GM18517 (cell line): ENCODE data around the gene ITGB2.
"Not testable (repeated sequence)": the region's sequence is repeated elsewhere in the genome, so short reads cannot be mapped to it uniquely, and the experiment has no call there.

Source experiments
- ATAC-seq: cut with Tn5 transposase; IDR thresholded peaks from one replicate; pipeline ENCODE4 v1.9.1; 2021; ENCODE audit warnings: mild to moderate bottlenecking, moderate library complexity; ENCODE audit not compliant: unreplicated experiment

Gene ITGB2

GRCh38 chr21:44927587-44928461, 7.1 kb upstream of the ITGB2 start:
- no peak for ATAC-seq

- ATAC-seq, result no peak
Measured at GRCh38 chr21:44927259-44927586, 6.5 kb upstream of the ITGB2 start.

GRCh38 chr21:44926331-44927101, 5.8 kb upstream of the ITGB2 start:
- ATAC-seq, result no peak

- no peak for ATAC-seq
Measured at GRCh38 chr21:44925378-44925755, 4.7 kb upstream of the ITGB2 start.

- no peak for ATAC-seq
Measured at GRCh38 chr21:44924606-44925377, 4.1 kb upstream of the ITGB2 start.

GRCh38 chr21:44923480-44924084, 2.9 kb upstream of the ITGB2 start:
- no peak for ATAC-seq

GRCh38 chr21:44921928-44922327, 1.2 kb upstream of the ITGB2 start:
- no peak for ATAC-seq

- ATAC-seq, result no peak
Measured at GRCh38 chr21:44919913-44920693, 596 bp downstream of the ITGB2 start.

- ATAC-seq, result no peak
Measured at GRCh38 chr21:44919111-44919912, 1.4 kb downstream of the ITGB2 start.

- ATAC-seq, result no peak
Measured at GRCh38 chr21:44918581-44919033, 2.1 kb downstream of the ITGB2 start.

- no peak for ATAC-seq
Measured at GRCh38 chr21:44918107-44918470, 2.6 kb downstream of the ITGB2 start.

- ATAC-seq, result no peak
Measured at GRCh38 chr21:44917446-44918106, 3.1 kb downstream of the ITGB2 start.

GRCh38 chr21:44916965-44917364, 3.7 kb downstream of the ITGB2 start:
- no peak for ATAC-seq

GRCh38 chr21:44914176-44914874, 6.4 kb downstream of the ITGB2 start:
- ATAC-seq, result no peak

GRCh38 chr21:44913425-44914175, 7.1 kb downstream of the ITGB2 start:
- ATAC-seq, result no peak

GRCh38 chr21:44912506-44913412, 7.9 kb downstream of the ITGB2 start:
- ATAC-seq, result not testable (repeated sequence)

GRCh38 chr21:44912158-44912473, 8.6 kb downstream of the ITGB2 start:
- no peak for ATAC-seq
